ENCODE measurements around the gene FCRL5. TPM values are rescaled to one million over a fixed set of nuclear protein-coding genes. Genes with fewer than 3 reads are reported as not detected.
A peak's percentile ranks its signal among the peaks of the same experiment; 100 is the strongest.

The FCRL5 gene
- total RNA-seq, 1 donor from 2014 or later = not detected

GRCh38 chr1:157495285-157495684, 57.0 kb downstream of the FCRL5 start:
- H3K4me3 Mint-ChIP-seq (ENCODE audit: unreplicated experiment) = no peak overlapping the region
- peaks cover 3% of the 10 kb centered on the region for H3K4me1 Mint-ChIP-seq (ENCODE audit: low read depth, unreplicated experiment)
- no peak overlapping the region for H3K9ac ChIP-seq (ENCODE audit: low read length)

GRCh38 chr1:157494093-157494492, 58.2 kb downstream of the FCRL5 start:
- no peak overlapping the region for H3K9ac ChIP-seq (ENCODE audit: low read length)
- Mint-ChIP-seq H3K27me3 (ENCODE audit: low read depth, unreplicated experiment) (peaks cover 13% of the 10 kb centered on the region), H3K4me1 (ENCODE audit: low read depth, unreplicated experiment) (peaks cover 3% of the 10 kb centered on the region), H3K9me3 (ENCODE audit: unreplicated experiment) (no peaks in the 10 kb centered on the region), H3K36me3 (ENCODE audit: low read depth, unreplicated experiment) (no peaks in the 10 kb centered on the region), H3K27ac (ENCODE audit: unreplicated experiment) (no peak overlapping the region), H3K4me3 (ENCODE audit: unreplicated experiment) (no peak overlapping the region)
- H3K27me3 ChIP-seq (ENCODE audit: insufficient read depth, low read length) = peaks cover 4% of the 10 kb centered on the region
- no peaks in the 10 kb centered on the region for H3K36me3 ChIP-seq (ENCODE audit: insufficient read depth, low read length)
- FAIRE-seq = no peak
- no peaks in the 10 kb centered on the region for H3K4me1 ChIP-seq (ENCODE audit: insufficient read depth, low read length)
- no peak overlapping the region for H3K4me3 ChIP-seq (ENCODE audit: insufficient read depth, low read depth, low read length)
- no peak overlapping the region for H2AFZ ChIP-seq (ENCODE audit: low read depth, low read length)
- H3K27ac ChIP-seq (ENCODE audit: low read depth, low read length) = no peak overlapping the region
- no peaks in the 10 kb centered on the region for H3K79me2 ChIP-seq (ENCODE audit: insufficient read depth, low read length)
- DNase-seq (ENCODE audit: low read depth) = no peak
- no peak overlapping the region for H3K4me2 ChIP-seq (ENCODE audit: low read length)
- H3K9me3 ChIP-seq (ENCODE audit: insufficient read depth, low read depth, low read length) = no peaks in the 10 kb centered on the region
- no peaks in the 10 kb centered on the region for H4K20me1 ChIP-seq (ENCODE audit: insufficient read depth, low read length)
- TF ChIP-seq CTCF (IDR thresholded peaks at IDR 0.05; ENCODE audit: insufficient read depth, low read depth, low read length) (no peak), EZH2 (IDR thresholded peaks at IDR 0.05; ENCODE audit: insufficient read depth, low read length) (no peak)

More at GRCh38 chr1:157495285-157495684, 57.0 kb downstream of the FCRL5 start:
- H3K27me3 Mint-ChIP-seq (ENCODE audit: low read depth, unreplicated experiment) = peaks cover 13% of the 10 kb centered on the region
- Histone ChIP-seq H3K4me3 (ENCODE audit: insufficient read depth, low read depth, low read length) (no peak overlapping the region), H3K4me2 (ENCODE audit: low read length) (no peak overlapping the region), H4K20me1 (ENCODE audit: insufficient read depth, low read length) (no peaks in the 10 kb centered on the region), H3K4me1 (ENCODE audit: insufficient read depth, low read length) (no peaks in the 10 kb centered on the region), H3K27ac (ENCODE audit: low read depth, low read length) (no peak overlapping the region), H3K79me2 (ENCODE audit: insufficient read depth, low read length) (no peaks in the 10 kb centered on the region), H2AFZ (ENCODE audit: low read depth, low read length) (no peak overlapping the region), H3K36me3 (ENCODE audit: insufficient read depth, low read length) (no peaks in the 10 kb centered on the region), H3K27me3 (ENCODE audit: insufficient read depth, low read length) (peaks cover 6% of the 10 kb centered on the region), H3K9me3 (ENCODE audit: insufficient read depth, low read depth, low read length) (no peaks in the 10 kb centered on the region)
- FAIRE-seq (no peak), DNase-seq (ENCODE audit: low read depth) (no peak)
- H3K9me3 Mint-ChIP-seq (ENCODE audit: unreplicated experiment) = no peaks in the 10 kb centered on the region
- no peak for TF ChIP-seq CTCF (IDR thresholded peaks at IDR 0.05; ENCODE audit: insufficient read depth, low read depth, low read length)
- no peak for TF ChIP-seq EZH2 (IDR thresholded peaks at IDR 0.05; ENCODE audit: insufficient read depth, low read length)
- H3K36me3 Mint-ChIP-seq (ENCODE audit: low read depth, unreplicated experiment) = no peaks in the 10 kb centered on the region
- H3K27ac Mint-ChIP-seq (ENCODE audit: unreplicated experiment) = no peak overlapping the region

- H3K27me3 ChIP-seq (ENCODE audit: insufficient read depth, low read length) = peaks cover 2% of the 10 kb centered on the region
- no peaks in the 10 kb centered on the region for H3K79me2 ChIP-seq (ENCODE audit: insufficient read depth, low read length)
- no peak for TF ChIP-seq EZH2 (IDR thresholded peaks at IDR 0.05; ENCODE audit: insufficient read depth, low read length)
- TF ChIP-seq CTCF (IDR thresholded peaks at IDR 0.05; ENCODE audit: insufficient read depth, low read depth, low read length) = peak; percentile 51
- peaks cover 11% of the 10 kb centered on the region for H3K27me3 Mint-ChIP-seq (ENCODE audit: low read depth, unreplicated experiment)
- no peak overlapping the region for H3K27ac ChIP-seq (ENCODE audit: low read depth, low read length)
- peaks cover 3% of the 10 kb centered on the region for H3K4me1 Mint-ChIP-seq (ENCODE audit: low read depth, unreplicated experiment)
- H3K9me3 Mint-ChIP-seq (ENCODE audit: unreplicated experiment) = no peaks in the 10 kb centered on the region
- no peak overlapping the region for H3K27ac Mint-ChIP-seq (ENCODE audit: unreplicated experiment)
- FAIRE-seq (no peak), DNase-seq (ENCODE audit: low read depth) (no peak)
- no peak overlapping the region for H3K4me2 ChIP-seq (ENCODE audit: low read length)
- no peak overlapping the region for H3K9ac ChIP-seq (ENCODE audit: low read length)
- H2AFZ ChIP-seq (ENCODE audit: low read depth, low read length) = no peak overlapping the region
- H3K4me1 ChIP-seq (ENCODE audit: insufficient read depth, low read length) = no peaks in the 10 kb centered on the region
- no peaks in the 10 kb centered on the region for H4K20me1 ChIP-seq (ENCODE audit: insufficient read depth, low read length)
- no peaks in the 10 kb centered on the region for H3K36me3 ChIP-seq (ENCODE audit: insufficient read depth, low read length)
- H3K4me3 ChIP-seq (ENCODE audit: insufficient read depth, low read depth, low read length) = no peak overlapping the region
- no peaks in the 10 kb centered on the region for H3K36me3 Mint-ChIP-seq (ENCODE audit: low read depth, unreplicated experiment)
- H3K9me3 ChIP-seq (ENCODE audit: insufficient read depth, low read depth, low read length) = no peaks in the 10 kb centered on the region
- H3K4me3 Mint-ChIP-seq (ENCODE audit: unreplicated experiment) = no peak overlapping the region
These were observed 61.7 kb downstream of the FCRL5 start for GRCh38 chr1:157490467-157491165.
